Measurements from ENCODE around the gene HLA-B. TPM values are rescaled to one million over a fixed set of nuclear protein-coding genes. Genes with fewer than 3 reads are reported as not detected.

Gene HLA-B
- total and polyA plus RNA-seq, 2 of the 8 experiments (the other 6 are each of a cell fraction or from before 2014, with no cell fraction given): 154 to 233 TPM

GRCh38 chr6:31307669-31308049 is 49.3 kb downstream of the HLA-B start:
- no peak overlapping the region for H2AK5ac ChIP-seq (ENCODE audit: low read depth, low read length)
- no peaks in the 10 kb centered on the region for H3K36me3 ChIP-seq (ENCODE audit: control insufficient read depth in 2 of 4, insufficient read depth in 4 of 4, low read length in 3 of 4)
- H3K4me3 ChIP-seq (ENCODE audit: extremely low read depth in 1 of 4, insufficient read depth in 2 of 4, low read depth in 3 of 4, low read length in 4 of 4): peak overlapping the region in 2 of 4 experiments; percentile 23 to 73; a peak in 3 of 8 replicates
- no peak overlapping the region for H3K56ac ChIP-seq (replicated peaks; ENCODE audit: insufficient read length, low read depth, low read length)
- H3K18ac ChIP-seq (ENCODE audit: extremely low read depth, low read length): peak overlapping the region; percentile 65; the same call in 1 of the 2 replicates
- H3K9me3 ChIP-seq (ENCODE audit: insufficient read depth in 2 of 2, low read depth in 1 of 2, low read length in 1 of 2): no peaks in the 10 kb centered on the region
- H4K5ac ChIP-seq (ENCODE audit: insufficient read length, low read depth, low read length): no peak overlapping the region
- no peak overlapping the region for H2BK12ac ChIP-seq (ENCODE audit: low read depth, low read length)
- H3K23ac ChIP-seq (ENCODE audit: insufficient read length): no peak overlapping the region
- no peak overlapping the region for H2BK5ac ChIP-seq (ENCODE audit: low read depth, low read length)
- peak overlapping the region; percentile 55; the same call in 1 of the 2 replicates for H2AFZ ChIP-seq (ENCODE audit: low read length)
- H4K91ac ChIP-seq (replicated peaks; ENCODE audit: insufficient read length, low read length): no peak overlapping the region
- peak overlapping the region; percentile 46 to 64 for H3K4me2 ChIP-seq (ENCODE audit: insufficient read depth in 1 of 2, low read depth in 2 of 2, low read length in 2 of 2)
- H3K14ac ChIP-seq (ENCODE audit: insufficient read length): no peak overlapping the region
- no peak overlapping the region for H2BK20ac ChIP-seq (ENCODE audit: low read length)
- DNase-seq (ENCODE audit: low read depth in 1 of 2, low spot score in 2 of 2) (no peak), FAIRE-seq (no peak)
- H3K23me2 ChIP-seq (ENCODE audit: low read depth, low read length): peaks cover 8% of the 10 kb centered on the region; the same call in 1 of the 2 replicates
- H4K8ac ChIP-seq (ENCODE audit: extremely low read depth, insufficient read depth, low read length): no peak overlapping the region
- H2BK15ac ChIP-seq (ENCODE audit: low read length): no peak overlapping the region; the same call in 1 of the 2 replicates
- H2BK120ac ChIP-seq (replicated peaks; ENCODE audit: low read depth, low read length): no peak overlapping the region
- CTCF ChIA-PET (ENCODE audit: partially characterized antibody): interaction anchor here (0.9 to 2.9 kb wide), 5 partner anchors 16 to 266 kb away, joined by 3 to 13 read pairs (median 4); no protein-coding TSS in a partner anchor
- no peak overlapping the region for H3K9ac ChIP-seq (replicated peaks in 1 of 4; ENCODE audit: extremely low read depth in 1 of 4, low read depth in 3 of 4, low read length in 3 of 4)
- 72% methylated on average over 12 of the region's 14 CpGs; no CpG with 5 or more reads in 1 of the 2 experiments for WGBS, 2 experiments (ENCODE audit: extremely low coverage in 1 of 2, insufficient coverage in 1 of 2, insufficient read length in 1 of 2, insufficient replicate concordance in 2 of 2, low coverage in 1 of 2, low lambda C conversion rate in 2 of 2, missing lambda C conversion rate in 1 of 2)
- no peaks in the 10 kb centered on the region for H3K79me1 ChIP-seq (ENCODE audit: low read depth, low read length)
- no peaks in the 10 kb centered on the region for H3K79me2 ChIP-seq (ENCODE audit: control insufficient read depth in 1 of 2, insufficient read depth in 2 of 2, low read length in 2 of 2)
- POLR2A ChIA-PET (ENCODE audit: partially characterized antibody): interaction anchor here (0.7 to 1.1 kb wide), 2 partner anchors 59 to 155 kb away, joined by 3 read pairs; no protein-coding TSS in a partner anchor
- no peaks in the 10 kb centered on the region for H4K20me1 ChIP-seq (replicated peaks in 1 of 2; ENCODE audit: control insufficient read depth in 1 of 2, insufficient read depth in 2 of 2, low read length in 2 of 2)
- peaks cover 0 to 2% (median 0%) of the 10 kb centered on the region in 4 experiments; a peak in 3 of 7 replicates for H3K4me1 ChIP-seq (replicated peaks in 1 of 4; ENCODE audit: control insufficient read depth in 3 of 4, insufficient read depth in 4 of 4, low read length in 3 of 4)
- no peak overlapping the region for H3K27ac ChIP-seq (ENCODE audit: low read depth, low read length)
- H3K27me3 ChIP-seq (replicated peaks in 1 of 4; ENCODE audit: control insufficient read depth in 3 of 4, extremely low read depth in 1 of 4, insufficient read depth in 3 of 4, low read length in 3 of 4): peaks cover 0 to 7% (median 4%) of the 10 kb centered on the region in 4 experiments; a peak in 4 of 7 replicates
- no peak overlapping the region for H3K4ac ChIP-seq (replicated peaks; ENCODE audit: insufficient read length, low read depth, low read length)
- no peak for TF ChIP-seq CBX5 (IDR thresholded peaks at IDR 0.05; ENCODE audit: low read depth, low read length)
- TF ChIP-seq ATF2 (IDR thresholded peaks at IDR 0.05; ENCODE audit: low read length): no peak
- no peak for TF ChIP-seq EP300 (IDR thresholded peaks at IDR 0.05; ENCODE audit: borderline replicate concordance in 1 of 2, low read depth in 2 of 2, low read length in 2 of 2)
- TF ChIP-seq SUZ12 (IDR thresholded peaks at IDR 0.05; ENCODE audit: low read length): no peak
- no peak; the same call in 1 of the 2 replicates for TF ChIP-seq E2F6 (IDR thresholded peaks at IDR 0.05)
- TF ChIP-seq RAD21 (IDR thresholded peaks at IDR 0.05 in 1 of 2, conservative IDR thresholded peaks at IDR 0.05 in 1 of 2; ENCODE audit: low read depth in 2 of 2, low read length in 2 of 2): no peak
- TF ChIP-seq BRCA1 (IDR thresholded peaks at IDR 0.05; ENCODE audit: low read depth, low read length): no peak
- no peak for TF ChIP-seq CTBP2 (IDR thresholded peaks at IDR 0.05; ENCODE audit: borderline replicate concordance, insufficient read depth, insufficient read length, low read length)
- no peak for TF ChIP-seq FOSL1 (IDR thresholded peaks at IDR 0.05; ENCODE audit: insufficient read depth, low read depth, low read length)
- TF ChIP-seq SP2 (IDR thresholded peaks at IDR 0.05; ENCODE audit: low read length): no peak
